EL (cell line): Measurements from ENCODE around the gene KIAA1191.

Experiments used
- DNase-seq: peaks from one replicate; pipeline ENCODE4 v3.0.0-alpha.2; 2016

The KIAA1191 gene

DNA sequence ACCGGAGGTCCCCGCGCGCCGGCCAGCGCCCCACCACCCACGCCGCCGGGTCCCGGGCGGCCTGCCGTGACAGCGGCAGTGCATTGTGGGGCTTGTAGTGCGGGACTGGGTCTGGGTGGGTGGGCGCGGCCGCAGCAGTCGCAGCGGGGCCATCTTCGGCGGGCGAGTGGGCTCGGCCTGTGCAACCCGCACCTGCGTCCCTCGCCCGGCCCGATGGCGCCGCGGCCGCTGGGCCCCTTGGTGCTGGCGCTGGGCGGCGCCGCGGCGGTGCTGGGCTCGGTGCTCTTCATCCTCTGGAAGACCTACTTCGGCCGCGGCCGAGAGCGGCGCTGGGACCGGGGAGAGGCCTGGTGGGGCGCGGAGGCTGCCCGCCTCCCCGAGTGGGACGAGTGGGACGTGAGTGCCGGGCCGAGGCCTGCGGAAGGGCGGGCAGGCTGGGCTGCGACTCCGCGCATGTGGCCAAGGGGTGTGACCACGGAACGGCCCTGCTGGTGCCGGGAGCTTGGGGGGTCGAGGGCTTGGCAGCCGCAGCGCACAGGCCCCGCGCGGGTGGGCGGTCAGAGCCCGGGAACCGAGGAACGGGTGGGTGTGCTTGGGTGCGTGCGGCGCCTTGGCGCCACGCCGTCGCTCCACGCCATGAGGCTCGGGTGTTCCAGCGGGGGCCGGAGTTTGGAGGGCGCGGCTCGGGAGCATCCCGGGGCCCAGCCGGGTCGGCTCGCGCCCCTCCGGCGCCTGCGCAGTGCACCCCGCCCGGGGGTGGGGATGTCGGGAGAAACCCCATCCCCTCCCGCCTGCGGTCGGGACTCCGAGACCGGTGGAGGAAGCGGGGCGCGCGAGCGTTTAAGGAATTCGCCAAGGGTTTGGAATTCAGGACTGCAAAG is 4.0 kb upstream of the KIAA1191 start, which contains the start of gene ARL10:
Gene ARL10 (plus strand): TSS at position 137 of the 881 bp plus-strand sequence. CDS start 77 bp downstream, at position 214.
- peak; percentile 77 for DNase-seq

- DNase-seq, result no peak
Measured at GRCh38 chr5:176364765-176365350, 3.3 kb upstream of the KIAA1191 start.

GRCh38 chr5:176362233-176362490 is 598 bp upstream of the KIAA1191 start:
- no peak for DNase-seq

DNA sequence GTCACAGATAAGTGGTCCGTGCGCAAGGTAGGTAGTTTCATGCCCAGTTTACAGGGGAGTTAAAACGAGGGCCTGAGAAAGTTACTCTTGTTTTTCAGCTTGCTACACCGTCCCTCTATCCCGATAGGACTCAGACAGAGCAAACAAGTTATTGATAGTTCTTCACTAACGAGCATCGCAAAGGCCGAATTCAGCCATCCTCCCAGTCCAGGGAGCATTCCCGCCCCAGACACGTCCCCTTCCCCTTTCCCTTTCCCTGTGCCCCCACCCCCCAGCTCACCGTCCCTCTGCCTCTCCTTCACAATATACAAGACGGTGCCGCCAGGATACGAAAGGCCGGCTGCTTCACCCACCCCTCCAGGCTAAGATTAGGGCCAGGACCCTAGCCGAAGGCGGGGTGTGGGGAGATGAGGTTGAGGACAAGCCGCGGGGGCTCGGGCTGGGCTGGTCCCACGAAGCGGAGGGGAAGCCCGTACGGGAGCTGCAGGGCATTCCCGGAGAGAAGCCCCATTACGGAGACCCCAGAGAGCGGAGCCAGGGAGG is 599 bp downstream of the KIAA1191 start:
- DNase-seq, result peak; percentile 16

DNA sequence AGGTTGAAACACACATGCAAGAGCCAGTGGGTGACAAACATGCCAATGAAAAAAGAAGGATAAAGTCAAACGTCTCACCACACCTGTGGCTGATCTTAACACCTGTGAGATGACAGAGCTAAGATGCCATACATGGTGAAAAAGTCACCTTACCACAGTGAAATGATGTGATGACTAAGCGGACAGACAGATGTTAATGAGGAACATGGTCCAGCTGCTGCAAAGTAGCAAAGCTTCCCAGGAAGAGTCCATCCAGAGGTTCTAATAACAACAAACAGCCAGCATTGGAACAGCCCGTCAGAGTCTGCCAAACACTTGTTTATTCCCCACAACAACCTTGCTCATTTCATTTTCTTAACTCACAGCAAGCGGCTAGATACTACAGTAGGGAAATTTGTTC is 1.9 kb downstream of the KIAA1191 start:
- DNase-seq, result peak; percentile 14

GRCh38 chr5:176356179-176356566 is 5.4 kb downstream of the KIAA1191 start:
- no peak for DNase-seq

DNA sequence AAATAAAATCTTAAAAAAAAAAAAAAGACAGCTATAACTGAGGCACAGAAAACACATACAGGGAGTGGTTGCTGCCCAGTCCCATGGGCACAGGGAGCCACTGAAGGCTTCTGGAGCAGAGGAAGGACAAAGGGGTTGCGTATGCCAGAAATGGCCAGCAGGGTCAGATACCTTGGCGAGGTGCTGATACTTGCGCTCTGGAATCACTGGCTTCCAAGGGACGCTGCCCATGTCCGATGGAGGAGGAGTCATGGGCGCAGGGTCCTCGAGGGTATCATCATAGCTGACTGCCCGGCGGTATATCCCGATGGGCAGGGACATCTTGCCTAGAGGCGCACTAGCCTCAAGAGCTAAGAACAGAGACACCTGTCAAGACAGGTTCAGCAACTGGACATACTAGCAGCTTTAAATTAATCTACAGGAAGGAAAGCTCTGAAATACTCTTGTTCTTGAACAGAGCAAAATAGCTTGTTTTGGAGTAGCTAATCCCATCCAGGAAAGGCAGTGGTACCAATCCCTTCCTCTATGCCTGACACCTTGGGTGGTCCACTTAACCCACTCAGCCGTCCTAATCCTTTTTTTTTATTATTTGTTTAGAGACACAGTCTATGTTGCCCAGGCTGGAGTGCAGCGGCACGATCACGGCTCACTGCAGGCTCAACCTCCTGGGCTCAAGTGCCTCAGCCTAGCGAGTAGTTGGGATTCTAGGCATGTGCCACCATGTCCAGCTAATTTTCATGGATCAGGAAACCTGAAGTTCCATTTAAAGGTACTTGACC is 6.0 kb downstream of the KIAA1191 start:
- DNase-seq, result no peak

- no peak for DNase-seq
Measured at GRCh38 chr5:176353533-176353932, 8.0 kb downstream of the KIAA1191 start.

DNA sequence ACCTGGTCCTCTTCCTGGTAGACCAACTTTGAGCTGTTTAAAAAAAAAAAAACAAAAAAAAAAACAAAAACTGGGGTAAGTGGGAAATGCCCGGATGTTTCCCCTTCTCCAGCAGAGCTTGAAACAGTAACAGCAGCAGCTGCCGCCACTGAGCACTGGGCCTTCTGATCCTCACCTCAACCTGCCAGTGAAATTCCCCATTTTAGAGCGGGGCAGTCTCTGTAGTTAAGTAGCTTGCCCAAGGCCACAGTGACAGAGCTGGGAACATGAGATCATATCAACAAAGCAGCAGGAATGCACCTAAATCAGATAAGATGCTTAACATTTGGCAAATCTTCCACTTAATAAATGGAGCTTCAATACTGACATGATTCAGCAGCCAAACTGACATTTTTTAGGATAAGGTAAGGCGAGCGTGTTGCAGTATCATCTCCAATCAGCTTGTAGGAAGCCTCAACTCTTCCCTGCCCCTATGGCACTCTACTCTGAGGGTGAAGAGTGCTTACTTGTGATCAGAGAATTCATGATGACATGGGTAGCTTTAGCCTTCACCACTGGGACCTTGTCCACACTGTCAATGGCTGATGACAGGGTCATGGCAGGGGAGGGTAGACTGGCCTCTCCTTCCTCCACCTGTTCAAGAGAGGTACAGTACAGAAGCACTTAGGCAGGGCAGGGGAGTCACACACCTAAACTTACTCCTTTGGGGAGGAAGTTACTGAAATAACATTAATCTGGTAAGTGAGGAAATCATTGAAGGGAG is 9.3 kb downstream of the KIAA1191 start:
- DNase-seq, result no peak

- DNase-seq, result no peak
Measured at GRCh38 chr5:176350416-176350815, 11.1 kb downstream of the KIAA1191 start.

- no peak for DNase-seq
Measured at GRCh38 chr5:176342766-176343458, 18.7 kb downstream of the KIAA1191 start.

DNA sequence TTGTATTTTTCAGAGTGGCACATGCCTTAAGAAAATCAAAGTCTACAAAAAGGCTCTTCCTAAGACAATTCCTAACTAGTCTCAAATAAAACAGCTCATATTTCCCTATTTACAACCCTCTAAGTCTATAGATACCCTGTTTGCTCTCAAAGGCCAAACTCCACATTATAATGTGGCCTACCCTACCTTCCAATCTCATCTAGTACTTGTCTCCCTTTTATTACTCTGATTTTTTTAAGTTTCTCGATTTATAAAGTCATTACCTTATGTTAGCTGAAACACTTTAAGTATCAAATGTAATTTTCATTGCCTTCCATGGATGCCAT is 19.4 kb downstream of the KIAA1191 start:
- no peak for DNase-seq

DNA sequence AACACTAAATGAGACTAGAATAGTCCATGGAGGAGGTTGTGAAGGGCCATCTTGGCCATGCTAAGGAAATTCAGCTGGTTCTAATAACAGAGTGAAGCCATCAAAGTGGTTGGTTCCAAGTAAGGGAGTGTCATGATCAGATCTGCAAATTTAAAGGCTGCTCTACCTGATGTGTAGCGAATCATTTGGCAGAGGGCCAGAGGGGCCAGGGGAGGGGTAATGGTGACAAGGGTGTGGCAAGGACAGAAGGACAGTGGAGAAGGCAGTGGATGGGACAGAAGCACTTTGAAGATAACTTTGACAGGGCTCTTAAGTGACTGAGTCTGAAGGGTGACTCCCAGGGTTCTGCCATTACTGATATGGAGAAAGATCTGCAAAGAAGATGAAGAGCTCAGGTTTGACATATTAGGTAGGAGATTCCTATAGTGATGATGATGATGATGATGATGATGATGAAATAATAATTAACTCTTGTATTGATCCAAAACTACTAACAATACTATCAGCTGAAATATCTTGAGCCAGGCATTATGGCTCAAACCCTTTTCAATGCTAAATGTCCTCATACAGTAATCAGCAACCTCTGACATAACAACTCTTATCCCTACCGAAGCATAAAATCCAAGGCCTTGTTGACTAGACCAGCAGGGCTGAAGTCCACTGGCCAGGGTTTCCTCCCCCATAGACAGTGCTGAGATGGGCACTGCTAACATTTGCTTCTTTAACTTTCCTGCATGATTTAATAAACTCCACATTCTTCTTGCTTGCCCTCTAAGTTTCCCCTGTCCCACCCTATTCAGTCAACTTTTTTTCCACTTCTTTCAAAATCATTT is 20.0 kb downstream of the KIAA1191 start:
- no peak for DNase-seq

DNA sequence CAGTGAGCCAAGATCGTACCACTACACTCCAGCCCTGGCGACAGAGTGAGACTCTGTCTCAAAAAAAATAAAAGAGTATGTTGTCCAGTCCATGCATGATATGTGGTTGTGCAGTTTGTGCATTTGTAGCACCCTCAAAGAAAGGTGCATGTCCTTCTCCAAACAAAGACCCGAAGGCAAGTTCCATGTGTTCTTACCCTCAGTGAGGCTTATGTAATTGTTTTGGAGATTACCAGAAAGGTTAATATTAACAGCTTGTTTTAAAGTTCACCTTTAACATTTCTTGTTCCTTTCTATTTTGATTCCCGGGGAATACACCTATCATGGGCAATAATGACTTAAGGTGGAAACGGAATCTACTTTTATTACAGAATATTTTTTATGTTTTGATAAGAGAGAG is 22.3 kb downstream of the KIAA1191 start:
- DNase-seq, result no peak

GRCh38 chr5:176337913-176338312 is 23.7 kb downstream of the KIAA1191 start:
- DNase-seq, result no peak

DNA sequence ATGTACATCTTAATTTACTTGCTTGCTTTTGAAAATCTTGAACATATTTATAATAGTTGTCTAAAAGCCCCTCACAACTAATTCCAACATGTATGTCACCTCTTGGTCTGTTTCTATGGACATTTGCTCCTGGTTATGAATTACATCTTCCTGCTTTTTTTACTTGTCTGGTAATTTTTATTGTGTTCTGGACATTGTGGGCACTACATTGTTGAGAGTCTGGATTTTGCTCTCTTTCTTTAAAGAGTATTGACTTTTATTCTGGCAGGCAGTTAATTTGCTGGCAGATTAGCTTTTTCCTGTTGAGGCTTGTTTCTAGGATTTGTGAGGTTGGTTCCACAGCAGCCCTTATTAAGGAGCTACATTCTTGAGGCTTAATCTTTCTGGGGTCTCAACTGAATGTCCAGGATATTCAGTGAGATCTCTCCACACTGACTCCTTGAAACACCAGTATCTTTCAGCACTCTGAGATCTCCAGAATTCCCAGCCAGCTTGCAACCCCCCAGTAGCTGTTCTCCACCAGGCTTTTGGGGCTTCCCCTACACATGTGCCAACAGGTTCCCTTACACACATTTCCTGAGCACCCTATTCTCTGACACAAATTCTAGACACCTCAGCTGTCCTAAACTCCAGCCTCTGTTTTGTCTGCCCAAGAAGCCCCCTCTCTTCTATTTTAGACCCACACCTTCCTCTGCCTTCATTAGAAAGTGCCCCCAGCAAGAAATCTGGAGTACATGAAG is 27.4 kb downstream of the KIAA1191 start:
- DNase-seq, result no peak

DNA sequence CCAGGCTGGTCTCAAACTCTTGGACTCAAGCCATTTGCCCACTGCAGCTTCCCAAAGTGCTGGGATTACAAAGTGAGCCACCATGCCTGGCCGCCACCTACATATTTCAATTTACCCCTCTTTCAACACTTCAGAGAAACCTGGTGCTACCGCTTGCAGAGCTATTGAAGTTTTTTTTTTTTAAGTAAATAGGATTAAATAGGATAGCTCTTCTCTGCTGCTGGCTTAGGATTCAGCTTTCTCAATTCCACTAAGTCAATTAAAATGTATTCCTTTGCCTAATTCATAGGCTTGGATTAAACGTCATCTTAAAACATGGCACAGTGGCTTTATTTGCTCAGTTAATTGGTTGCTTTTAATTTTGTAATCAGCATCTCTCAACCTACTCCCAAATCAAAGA is 41.0 kb downstream of the KIAA1191 start:
- DNase-seq, result no peak

DNA sequence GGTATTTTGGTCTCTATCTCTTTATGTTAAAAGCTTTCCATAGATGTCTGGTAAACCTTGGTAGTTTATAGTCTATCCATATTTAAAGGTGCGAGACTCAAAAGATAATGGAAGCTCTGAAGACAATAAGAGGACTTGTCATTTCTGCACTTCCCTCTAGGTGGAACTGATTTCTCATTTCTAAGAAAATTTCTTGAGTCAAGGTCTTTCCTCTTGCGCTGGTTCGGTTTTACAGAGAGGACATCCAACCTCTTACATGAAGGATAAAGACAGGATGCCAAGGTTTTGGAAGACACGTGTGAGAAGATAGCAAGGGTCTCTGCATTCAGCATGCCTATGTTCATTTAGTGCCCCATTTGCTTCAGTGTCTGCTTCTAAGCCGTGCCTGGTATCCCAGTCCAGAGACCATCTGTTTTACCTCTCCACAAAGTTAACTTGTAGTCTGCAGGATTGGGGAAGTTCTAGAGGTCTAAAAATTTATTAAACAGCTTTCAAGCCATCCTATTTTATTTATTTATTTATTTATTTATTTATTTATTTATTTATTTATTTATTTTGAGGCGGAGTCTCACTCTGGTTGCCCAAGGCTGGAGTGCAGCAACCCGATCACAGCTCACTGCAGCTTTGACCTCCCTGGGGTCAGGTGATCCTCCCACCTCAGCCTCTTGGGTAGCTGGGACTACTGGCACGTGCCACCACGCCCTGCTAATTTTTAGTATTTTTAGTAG is 41.6 kb downstream of the KIAA1191 start:
- DNase-seq, result no peak

DNA sequence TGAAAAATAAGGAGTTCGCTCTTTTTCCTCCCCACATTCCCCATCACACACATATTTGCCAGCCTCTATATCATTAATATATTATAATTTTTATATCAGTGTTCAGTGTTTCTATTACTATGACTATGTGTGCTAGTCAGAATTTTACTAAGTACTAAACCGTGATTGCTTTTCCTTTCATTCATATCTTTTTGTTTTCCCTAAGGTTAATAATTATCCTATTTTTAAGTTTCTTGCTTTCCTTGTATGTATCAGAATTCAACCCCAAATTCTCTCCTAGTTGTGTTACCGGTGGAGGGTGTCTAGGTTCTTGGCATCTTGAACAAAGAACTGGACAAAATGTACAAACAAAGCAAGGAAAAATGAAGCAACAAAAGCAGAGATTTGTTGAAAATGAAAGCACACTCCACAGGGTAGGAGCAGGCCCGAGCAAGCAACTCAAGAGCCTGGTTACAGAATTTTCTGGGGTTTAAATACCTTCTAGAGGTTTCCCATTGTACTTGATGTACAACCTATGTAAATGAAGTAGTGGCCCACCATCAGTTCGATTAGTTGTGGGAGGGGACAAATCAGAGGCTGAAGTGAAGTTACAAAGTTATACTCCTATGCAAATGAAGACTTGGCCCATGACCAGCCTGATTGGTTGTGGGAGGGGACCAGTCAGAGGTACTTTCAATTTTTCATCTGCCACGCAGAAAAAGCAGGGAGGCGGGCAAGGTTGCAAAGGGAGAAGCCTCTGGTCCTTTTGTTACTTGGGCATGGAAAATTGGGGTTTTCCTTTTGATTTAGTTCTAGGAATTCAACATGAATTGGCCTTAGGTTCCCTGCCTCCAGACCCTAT is 43.8 kb downstream of the KIAA1191 start:
- DNase-seq, result no peak
